HG02642 (cell line): Measurements from ENCODE around the gene CST4.
"Not testable (repeated sequence)": the region's sequence is repeated elsewhere in the genome, so short reads cannot be mapped to it uniquely, and the experiment has no call there.

Experiments
- ATAC-seq: cut with Tn5 transposase; IDR thresholded peaks from one replicate; pipeline ENCODE4 v1.9.1; 2021; ENCODE audit warnings: mild to moderate bottlenecking; ENCODE audit not compliant: unreplicated experiment, poor library complexity

CST4 gene

GRCh38 chr20:23645575-23645974 is 43.3 kb downstream of the CST4 start:
- no peak for ATAC-seq

GRCh38 chr20:23644164-23644563 is 44.7 kb downstream of the CST4 start:
- no peak for ATAC-seq

- ATAC-seq = no peak
Observed at GRCh38 chr20:23643659-23644058, 45.2 kb downstream of the CST4 start.

DNA sequence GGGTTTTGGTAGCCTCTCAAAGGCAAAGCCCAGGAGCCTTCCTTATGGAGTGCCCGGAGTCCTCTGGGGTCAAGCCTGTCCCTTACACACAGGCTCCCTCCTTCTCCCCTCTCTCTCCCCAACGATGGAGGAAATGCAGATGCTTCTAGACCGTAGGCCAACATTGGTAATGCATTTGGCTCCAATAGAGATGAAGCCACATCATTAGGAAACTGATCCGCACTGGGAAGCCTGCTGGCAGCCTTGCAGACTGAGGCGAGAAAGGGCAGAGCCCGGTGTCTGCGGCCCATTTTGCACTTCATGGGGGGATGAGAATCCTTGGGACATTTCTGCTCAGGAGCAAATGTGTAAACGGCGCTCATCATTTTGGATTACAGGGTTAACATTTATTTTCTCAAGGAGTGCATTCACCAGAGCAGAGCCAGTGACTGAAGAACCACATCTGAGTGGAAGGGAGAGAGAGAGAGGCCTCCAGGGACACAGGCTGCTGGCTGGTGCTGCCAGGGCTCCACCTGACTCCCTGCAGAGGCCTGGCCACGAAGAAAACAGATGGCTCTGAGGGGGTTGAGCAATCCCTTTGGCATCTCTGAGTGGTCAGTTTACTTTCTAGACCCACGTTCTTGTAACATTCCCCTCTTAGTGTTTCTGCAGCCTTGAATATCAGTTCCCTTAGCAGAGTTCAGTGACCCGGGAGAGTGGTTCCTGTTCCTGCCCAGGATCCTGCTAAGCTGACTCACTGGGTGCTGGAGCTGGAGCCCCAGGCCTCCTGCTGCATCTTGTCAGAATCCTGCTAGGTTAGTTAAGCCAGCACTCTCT is 46.7 kb downstream of the CST4 start:
- no peak for ATAC-seq

DNA sequence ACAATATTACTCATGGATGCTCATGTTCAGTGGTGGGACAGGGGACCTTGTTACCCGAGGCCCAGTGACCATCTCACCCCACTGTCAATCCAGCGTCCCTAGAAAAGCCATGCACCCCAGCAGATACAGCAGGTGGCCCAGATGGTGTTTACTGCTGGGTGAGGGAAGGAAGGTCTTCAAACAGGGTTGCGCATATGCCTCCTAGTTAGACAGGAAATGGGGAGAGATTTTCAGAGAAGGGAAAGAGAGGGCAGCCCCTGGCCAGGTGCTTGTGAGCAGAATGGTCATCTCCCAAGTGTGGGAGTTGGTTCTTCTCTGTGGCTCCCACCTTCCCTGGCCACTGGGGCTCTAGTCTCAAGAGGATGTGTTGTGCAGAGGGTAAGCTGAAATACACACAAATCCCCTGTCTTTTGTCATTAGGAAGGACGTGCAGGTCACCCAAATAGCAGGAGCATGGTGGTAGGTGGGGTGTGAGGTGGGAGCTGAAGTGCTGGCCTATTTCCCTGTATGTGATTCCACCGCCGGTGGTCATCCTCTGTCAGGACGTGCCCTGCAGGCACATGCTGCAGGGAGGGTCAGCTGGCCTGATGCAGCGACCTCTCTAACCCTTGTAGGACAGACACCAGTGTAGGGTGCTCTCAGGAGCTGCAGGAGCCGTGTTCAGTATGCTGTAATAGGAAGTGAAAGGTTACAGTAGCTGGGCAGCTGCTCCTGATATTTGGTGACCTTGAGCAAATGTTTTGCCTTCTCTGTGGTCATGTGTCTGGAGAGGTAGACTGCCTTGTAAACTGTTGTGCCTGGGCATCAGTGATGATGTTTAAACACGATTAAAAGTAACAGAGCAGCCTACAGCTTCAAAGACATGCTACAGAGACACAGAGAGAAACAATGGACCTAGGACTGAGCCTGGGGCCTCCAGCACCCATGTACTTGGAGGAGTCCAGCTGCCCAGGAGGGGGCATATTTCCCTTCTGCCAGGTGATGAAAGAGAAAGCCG is 47.9 kb downstream of the CST4 start:
- ATAC-seq = no peak

- ATAC-seq = no peak
Observed at GRCh38 chr20:23640018-23640601, 48.7 kb downstream of the CST4 start.

GRCh38 chr20:23639490-23639958 is 49.3 kb downstream of the CST4 start:
- no peak for ATAC-seq

DNA sequence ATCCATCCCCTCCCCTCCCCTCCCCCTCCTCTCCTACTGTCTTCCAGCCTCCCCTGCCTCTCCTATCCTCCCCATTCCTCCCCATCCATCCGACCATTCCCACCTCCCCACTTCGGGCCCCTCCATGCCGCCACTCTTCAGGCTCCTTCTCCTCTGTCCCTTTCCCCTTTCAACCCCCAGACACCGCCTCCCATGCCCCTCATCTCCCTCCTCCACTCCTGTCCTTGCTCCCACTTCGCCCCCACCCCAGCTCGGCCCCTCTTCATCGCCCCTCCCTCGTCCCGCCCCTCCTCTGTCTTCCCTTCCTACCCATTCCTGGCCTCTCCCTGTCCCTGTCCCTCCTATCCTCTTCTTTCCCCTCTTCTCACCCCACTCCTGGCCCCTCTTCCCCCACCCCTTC is 50.5 kb downstream of the CST4 start:
- no peak for ATAC-seq

- ATAC-seq = peak; percentile 70
Observed at GRCh38 chr20:23637282-23638221, 51.3 kb downstream of the CST4 start, which contains the start of gene CST3. TSS of gene CST3 (minus strand) at chr20:23637955. CDS start at chr20:23637862, 93 bp downstream.

DNA sequence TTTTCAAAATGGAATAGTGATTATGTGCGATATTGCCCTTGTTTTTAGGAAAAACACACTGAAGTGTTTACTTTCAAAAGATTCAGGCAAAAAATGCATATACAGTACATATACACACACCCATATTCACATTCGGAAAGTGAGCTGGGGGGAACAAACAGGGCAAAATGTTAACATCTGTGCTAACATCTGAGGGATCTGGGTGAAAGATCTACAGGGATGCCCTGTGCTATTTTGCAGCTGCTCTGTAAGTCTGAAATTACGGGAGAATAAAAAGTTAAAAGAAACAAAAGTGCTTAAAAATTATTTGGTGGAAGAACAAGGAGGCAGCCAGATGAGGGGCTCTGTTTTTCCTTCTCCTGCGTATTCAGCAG is 51.9 kb downstream of the CST4 start:
- no peak for ATAC-seq

GRCh38 chr20:23636182-23636907 is 52.5 kb downstream of the CST4 start:
- no peak for ATAC-seq

GRCh38 chr20:23635768-23636090 is 53.1 kb downstream of the CST4 start:
- not testable (repeated sequence) for ATAC-seq
